Measurements from ENCODE around the gene NEO1. TPM values are rescaled to one million over a fixed set of nuclear protein-coding genes. Genes with fewer than 3 reads are reported as not detected.

Gene NEO1
- total RNA-seq, 4 donors from 2014 or later = 11.5 to 80.3 (median 36.1) TPM

- intact Hi-C loops (cut with DNase I; ENCODE audit: low total_unique reads) = no loop called here
Measured at GRCh38 chr15:73246439-73246838, 194.2 kb downstream of the NEO1 start.

GRCh38 chr15:73246898-73247297 is 194.6 kb downstream of the NEO1 start:
- no peaks in the 10 kb centered on the region for H3K36me3 ChIP-seq
- peak overlapping the region in 1 of 2 donors; percentile 20 for H3K27ac ChIP-seq
- H3K4me3 ChIP-seq = no peak overlapping the region
- no peaks in the 10 kb centered on the region for H3K27me3 ChIP-seq
- H3K4me1 ChIP-seq = no peaks in the 10 kb centered on the region
- no peaks in the 10 kb centered on the region for H3K9me3 ChIP-seq
- intact Hi-C loops (cut with DNase I; ENCODE audit: low total_unique reads) = no loop called here
- TF ChIP-seq CTCF (IDR thresholded peaks at IDR 0.05) = no peak
- no peak for TF ChIP-seq POLR2A (IDR thresholded peaks at IDR 0.05)
- no peak for DNase-seq

More at GRCh38 chr15:73246439-73246838, 194.2 kb downstream of the NEO1 start:
- Histone ChIP-seq H3K4me3 (no peak overlapping the region), H3K27me3 (no peaks in the 10 kb centered on the region), H3K36me3 (no peaks in the 10 kb centered on the region), H3K4me1 (no peaks in the 10 kb centered on the region), H3K27ac (no peak overlapping the region), H3K9me3 (no peaks in the 10 kb centered on the region)
- TF ChIP-seq POLR2A (IDR thresholded peaks at IDR 0.05) (no peak), CTCF (IDR thresholded peaks at IDR 0.05) (no peak)
- no peak for DNase-seq

GRCh38 chr15:73247331-73247730 is 195.1 kb downstream of the NEO1 start:
- Histone ChIP-seq H3K27me3 (no peaks in the 10 kb centered on the region), H3K9me3 (no peaks in the 10 kb centered on the region), H3K27ac (peak overlapping the region in 1 of 2 donors; percentile 20), H3K4me3 (no peak overlapping the region), H3K4me1 (no peaks in the 10 kb centered on the region), H3K36me3 (no peaks in the 10 kb centered on the region)
- intact Hi-C loops (cut with DNase I; ENCODE audit: low total_unique reads) = no loop called here
- no peak for DNase-seq
- no peak for TF ChIP-seq CTCF (IDR thresholded peaks at IDR 0.05)
- no peak for TF ChIP-seq POLR2A (IDR thresholded peaks at IDR 0.05)

- intact Hi-C loops (cut with DNase I; ENCODE audit: low total_unique reads) = no loop called here
- Histone ChIP-seq H3K9me3 (no peaks in the 10 kb centered on the region), H3K36me3 (no peaks in the 10 kb centered on the region), H3K4me3 (no peak overlapping the region), H3K27me3 (no peaks in the 10 kb centered on the region), H3K4me1 (no peaks in the 10 kb centered on the region), H3K27ac (no peak overlapping the region)
- TF ChIP-seq CTCF (IDR thresholded peaks at IDR 0.05) = no peak
- no peak for TF ChIP-seq POLR2A (IDR thresholded peaks at IDR 0.05)
- DNase-seq = no peak
Measured at GRCh38 chr15:73249499-73249898, 197.2 kb downstream of the NEO1 start.

GRCh38 chr15:73254598-73254997 is 202.3 kb downstream of the NEO1 start:
- H3K27me3 ChIP-seq = no peaks in the 10 kb centered on the region
- TF ChIP-seq CTCF (IDR thresholded peaks at IDR 0.05) = no peak
- TF ChIP-seq POLR2A (IDR thresholded peaks at IDR 0.05) = no peak
- H3K27ac ChIP-seq = no peak overlapping the region
- no peak for DNase-seq
- H3K36me3 ChIP-seq = no peaks in the 10 kb centered on the region
- H3K4me3 ChIP-seq = no peak overlapping the region
- intact Hi-C loops (cut with DNase I; ENCODE audit: low total_unique reads) = no loop called here
- H3K4me1 ChIP-seq = no peaks in the 10 kb centered on the region
- H3K9me3 ChIP-seq = no peaks in the 10 kb centered on the region

All from uterus (tissue), 4 donors.